OCI-LY1 (cell line): ENCODE data around the gene DHRS4L2.
A peak's percentile ranks its signal among the peaks of the same experiment; 100 is the strongest.

Experiments used
- H2AFZ ChIP-seq: fragments of 200-600 bp; sonication (generic), shearing (Covaris generic); 2 replicates; pipeline ENCODE4 v1.6.0; 2014; ENCODE audit warnings: antibody characterized with exemption, mild to moderate bottlenecking, low read length
- H3F3A ChIP-seq: fragments of 200-600 bp; sonication (generic), shearing (Covaris generic); 2 replicates; pipeline ENCODE4 v1.6.0; 2014; ENCODE audit warnings: mild to moderate bottlenecking, antibody characterized with exemption, low read length, moderate library complexity; ENCODE audit not compliant: insufficient read depth
- H3K27ac ChIP-seq: fragments of 200-600 bp; sonication (generic); 2 replicates; pipeline ENCODE4 v1.5.1; 2014; ENCODE audit warnings: low read length, mixed run types, mild to moderate bottlenecking, low read depth; ENCODE audit not compliant: poor library complexity, severe bottlenecking
- H3K27me3 ChIP-seq: fragments of 200-600 bp; sonication (generic); 2 replicates; pipeline ENCODE4 v1.6.0; 2014; ENCODE audit warnings: antibody characterized with exemption, mild to moderate bottlenecking, low read length, moderate library complexity; ENCODE audit not compliant: insufficient read depth
- H3K36me3 ChIP-seq: fragments of 200-600 bp; sonication (generic); 2 replicates; pipeline ENCODE4 v1.6.1; 2014; ENCODE audit warnings: mild to moderate bottlenecking, antibody characterized with exemption, low read length, moderate library complexity, mixed read lengths; ENCODE audit not compliant: insufficient read depth
- H3K4me1 ChIP-seq: fragments of 200-600 bp; sonication (generic); 2 replicates; pipeline ENCODE4 v1.5.1; 2014; ENCODE audit warnings: mild to moderate bottlenecking, low read length, moderate library complexity; ENCODE audit not compliant: insufficient read depth, severe bottlenecking
- H3K4me2 ChIP-seq: fragments of 200-600 bp; sonication (generic), shearing (Covaris generic); 2 replicates; pipeline ENCODE4 v1.6.1; 2014; ENCODE audit warnings: low read length
- H3K4me3 ChIP-seq: fragments of 200-600 bp; sonication (generic); 2 replicates; pipeline ENCODE4 v1.5.1; 2014; ENCODE audit warnings: low read length, low read depth, mild to moderate bottlenecking, mixed read lengths; ENCODE audit not compliant: poor library complexity, severe bottlenecking
- H3K79me2 ChIP-seq: fragments of 200-600 bp; shearing (Covaris generic); 2 replicates; pipeline ENCODE4 v1.6.1; 2016; ENCODE audit warnings: mixed run types, low read length, mixed read lengths; ENCODE audit not compliant: insufficient read depth
- H3K9ac ChIP-seq: fragments of 200-600 bp; sonication (generic), shearing (Covaris generic); 2 replicates; pipeline ENCODE4 v1.6.1; 2014; ENCODE audit warnings: mild to moderate bottlenecking, low read length, mixed read lengths
- H3K9me2 ChIP-seq: fragments of 200-600 bp; sonication (generic), shearing (Covaris generic); 2 replicates; pipeline ENCODE4 v1.6.1; 2014; ENCODE audit warnings: low read depth, mild to moderate bottlenecking, low read length, mixed read lengths
- H3K9me3 ChIP-seq: fragments of 200-600 bp; shearing (Covaris generic); 2 replicates; pipeline ENCODE4 v1.6.1; 2014; ENCODE audit warnings: low read length, mixed read lengths
- H4K20me1 ChIP-seq: fragments of 200-600 bp; sonication (generic), shearing (Covaris generic); 2 replicates; pipeline ENCODE4 v1.6.0; 2016; ENCODE audit warnings: mild to moderate bottlenecking, low read length; ENCODE audit not compliant: insufficient read depth
- CTCF ChIP-seq: fragments of 200-600 bp; sonication (generic), shearing (Covaris generic); IDR thresholded peaks from 2 replicates; pipeline ENCODE4 v1.5.1; 2017; ENCODE audit warnings: mild to moderate bottlenecking, antibody characterized with exemption, low read length, moderate library complexity, mixed read lengths
- EZH2 ChIP-seq: fragments of 200-600 bp; sonication (generic), shearing (Covaris generic); IDR thresholded peaks from 2 replicates; pipeline ENCODE4 v1.8.0; 2017; ENCODE audit warnings: borderline replicate concordance, mixed run types, mild to moderate bottlenecking, antibody characterized with exemption, low read length, moderate library complexity, mixed read lengths

Gene DHRS4L2

DNA sequence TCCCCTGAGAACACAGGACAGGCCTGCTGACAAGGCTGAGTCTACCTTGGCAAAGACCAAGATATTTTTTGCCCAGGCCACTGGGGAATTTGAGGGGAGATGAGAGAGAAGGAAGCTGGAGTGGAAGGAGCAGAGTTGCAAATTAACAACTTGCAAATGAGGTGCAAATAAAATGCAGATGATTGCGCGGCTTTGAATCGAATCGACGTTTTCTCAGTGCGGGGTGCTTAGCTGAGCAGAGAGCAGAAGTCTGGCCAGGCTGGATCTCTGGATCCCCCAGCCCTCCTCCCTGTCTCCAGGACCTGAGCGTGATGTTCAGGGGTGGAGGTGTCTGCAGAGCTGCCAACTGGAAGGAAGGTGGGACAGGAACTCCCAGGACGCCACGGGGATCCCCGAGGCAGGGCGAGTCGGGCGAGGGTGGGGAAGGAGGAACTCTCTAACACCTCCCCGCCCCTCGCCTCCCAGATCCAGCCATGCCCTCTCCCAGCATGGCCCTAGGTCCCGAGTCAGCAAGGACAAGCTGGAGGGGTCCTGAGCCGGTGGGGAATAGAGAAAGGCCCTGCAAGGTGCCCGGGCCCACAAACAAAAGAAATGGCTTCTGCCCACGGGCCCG lies 62.6 kb downstream of the DHRS4L2 start:
- no peaks in the 10 kb centered on the region for H3K9me3 ChIP-seq

DNA sequence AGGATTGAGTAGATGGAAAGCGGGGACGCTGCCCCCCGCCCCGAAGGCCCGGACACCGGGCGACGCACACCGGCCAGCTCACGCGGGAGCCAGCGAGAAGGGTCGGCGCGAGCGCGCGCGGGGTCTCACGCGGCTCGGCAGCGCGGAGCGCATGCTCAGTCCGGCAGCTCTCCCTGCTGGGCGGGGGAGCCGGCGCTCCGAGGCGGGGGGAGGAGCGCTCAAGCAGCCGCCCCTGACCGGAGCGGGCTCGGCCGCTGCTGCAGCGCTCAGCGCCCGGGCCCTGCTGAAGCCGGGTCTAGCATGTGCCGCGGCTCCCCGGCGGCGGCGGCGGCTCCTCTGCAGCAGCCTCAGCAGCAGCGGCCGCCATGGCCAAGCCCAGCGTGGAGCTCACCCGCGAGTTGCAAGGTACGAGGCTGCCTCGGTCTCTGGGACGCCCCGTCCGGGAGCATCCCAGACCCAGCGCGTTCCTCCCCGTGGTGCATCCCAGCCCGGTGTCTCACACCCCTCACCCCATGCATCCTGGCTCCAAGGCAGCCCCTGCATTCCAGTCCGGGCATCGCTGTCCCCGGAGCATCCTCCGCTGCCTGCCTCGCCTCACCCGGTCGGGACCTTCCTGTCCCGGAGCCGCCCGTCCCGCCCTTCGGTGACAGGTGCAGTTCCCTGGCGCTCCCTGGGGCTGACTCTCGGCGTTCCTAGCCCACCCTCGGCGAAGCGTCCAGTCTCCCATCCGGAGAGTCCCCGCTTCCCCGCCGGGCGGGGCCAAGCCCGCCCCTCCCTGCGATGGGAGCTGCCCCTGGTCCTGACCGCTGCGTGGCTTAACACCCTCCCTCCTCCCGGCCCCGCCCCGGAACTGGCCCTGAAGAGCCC lies 63.3 kb downstream of the DHRS4L2 start, which contains the start of gene CARMIL3:
CARMIL3 (plus strand) TSS at position 221 of the 867 bp plus-strand sequence; CDS start at position 366, 145 bp downstream.
- Histone ChIP-seq H3K27ac (no peak within 1 kb of the TSS), H3K36me3 (no peaks in the 10 kb centered on the region)

More for the DNA sequence above, 62.6 kb downstream of the DHRS4L2 start:
- peak overlapping the region; percentile 76 for H3K4me3 ChIP-seq
- peaks cover 16% of the 10 kb centered on the region for H3K4me1 ChIP-seq
- peak overlapping the region; percentile 97 for H2AFZ ChIP-seq
- no peaks in the 10 kb centered on the region for H3K9me2 ChIP-seq
- TF ChIP-seq EZH2: no peak
- H4K20me1 ChIP-seq: no peaks in the 10 kb centered on the region
- H3K79me2 ChIP-seq: no peaks in the 10 kb centered on the region
- H3K4me2 ChIP-seq: peak overlapping the region; percentile 98
- no peaks in the 10 kb centered on the region for H3F3A ChIP-seq
- no peak overlapping the region for H3K27ac ChIP-seq
- H3K9ac ChIP-seq: peak overlapping the region; percentile 89
- no peaks in the 10 kb centered on the region for H3K36me3 ChIP-seq
- H3K27me3 ChIP-seq: peaks cover 4% of the 10 kb centered on the region; the same call in 1 of the 2 replicates

GRCh38 chr14:24052656-24053547 lies 64.2 kb downstream of the DHRS4L2 start:
- H3K27me3 ChIP-seq: peaks cover 4% of the 10 kb centered on the region; the same call in 1 of the 2 replicates
- H4K20me1 ChIP-seq: no peaks in the 10 kb centered on the region
- H3K4me2 ChIP-seq: peak overlapping the region; percentile 98
- H3K4me3 ChIP-seq: peak overlapping the region; percentile 76
- H3K9ac ChIP-seq: no peak overlapping the region
- TF ChIP-seq EZH2 (no peak), CTCF (no peak)
- no peaks in the 10 kb centered on the region for H3K79me2 ChIP-seq
- no peaks in the 10 kb centered on the region for H3K9me3 ChIP-seq
- no peak overlapping the region for H2AFZ ChIP-seq
- peaks cover 16% of the 10 kb centered on the region for H3K4me1 ChIP-seq
- H3F3A ChIP-seq: no peaks in the 10 kb centered on the region
- no peaks in the 10 kb centered on the region for H3K9me2 ChIP-seq
- no peak overlapping the region for H3K27ac ChIP-seq
- H3K36me3 ChIP-seq: no peaks in the 10 kb centered on the region

More for the DNA sequence above, 63.3 kb downstream of the DHRS4L2 start, which contains the start of gene CARMIL3:
- Histone ChIP-seq H3K27me3 (peaks cover 4% of the 10 kb centered on the region; the same call in 1 of the 2 replicates), H3K9ac (peak within 1 kb of the TSS; percentile 89), H3K4me2 (peak within 1 kb of the TSS; percentile 98), H3K4me3 (peak within 1 kb of the TSS; percentile 76), H3K79me2 (no peaks in the 10 kb centered on the region), H3K9me2 (no peaks in the 10 kb centered on the region), H4K20me1 (no peaks in the 10 kb centered on the region), H3F3A (no peaks in the 10 kb centered on the region), H3K9me3 (no peaks in the 10 kb centered on the region), H2AFZ (peak within 1 kb of the TSS; percentile 97), H3K4me1 (peaks cover 16% of the 10 kb centered on the region)
- TF ChIP-seq EZH2 (no peak), CTCF (no peak)
